ENCODE results near the gene RNF224. TPM values are rescaled to one million over a fixed set of nuclear protein-coding genes. Genes with fewer than 3 reads are reported as not detected.

The RNF224 gene
- total RNA-seq, 1 donor, result not detected

DNA sequence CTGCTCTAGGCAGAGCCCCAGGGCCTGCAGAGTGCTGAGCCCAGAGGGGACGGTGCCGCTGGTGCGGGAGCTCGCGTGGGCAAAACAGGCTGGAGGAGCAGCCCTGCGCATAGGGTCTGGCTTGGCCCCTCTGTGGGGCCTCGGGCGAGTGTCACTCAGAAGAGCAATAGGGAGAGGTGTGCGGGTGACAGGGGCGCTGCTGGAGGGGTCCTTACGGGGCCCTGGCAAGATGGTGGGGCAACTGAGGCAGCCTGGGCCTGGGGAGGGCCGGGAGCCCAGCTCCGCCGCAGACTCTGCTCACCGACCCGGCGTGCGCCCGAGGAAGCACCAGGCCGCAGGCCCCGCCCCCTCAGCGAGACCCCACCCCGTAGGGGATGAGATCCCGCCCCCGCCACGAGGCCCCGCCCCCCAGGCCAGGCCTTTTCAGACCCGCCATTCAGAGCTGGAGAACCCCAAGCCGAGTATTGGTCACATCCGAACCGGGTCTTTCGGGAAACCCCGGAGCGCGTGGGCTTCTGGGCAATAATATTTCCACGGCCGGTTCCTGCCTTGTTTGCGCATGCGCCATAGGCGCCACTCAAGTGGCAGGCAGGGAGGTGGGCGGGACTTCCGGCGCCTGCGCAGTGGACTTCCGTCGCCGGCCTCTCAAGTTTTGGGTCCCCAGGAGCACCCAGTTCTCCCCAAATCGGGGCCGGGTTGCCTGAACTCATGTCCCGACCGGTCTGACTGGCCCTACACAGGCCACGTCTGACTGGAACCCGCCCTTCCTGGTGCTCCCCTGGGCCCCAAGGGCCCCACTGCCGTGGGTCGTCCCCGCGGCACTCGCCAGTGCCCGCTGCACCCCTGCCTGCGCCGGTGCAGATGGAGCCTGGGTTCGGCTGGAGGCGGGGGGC, 4.0 kb upstream of the RNF224 start:
- H3K4me3 ChIP-seq (ENCODE audit: low read depth, low read length), result peak overlapping the region; percentile 88
- TF ChIP-seq, protein P1, sequence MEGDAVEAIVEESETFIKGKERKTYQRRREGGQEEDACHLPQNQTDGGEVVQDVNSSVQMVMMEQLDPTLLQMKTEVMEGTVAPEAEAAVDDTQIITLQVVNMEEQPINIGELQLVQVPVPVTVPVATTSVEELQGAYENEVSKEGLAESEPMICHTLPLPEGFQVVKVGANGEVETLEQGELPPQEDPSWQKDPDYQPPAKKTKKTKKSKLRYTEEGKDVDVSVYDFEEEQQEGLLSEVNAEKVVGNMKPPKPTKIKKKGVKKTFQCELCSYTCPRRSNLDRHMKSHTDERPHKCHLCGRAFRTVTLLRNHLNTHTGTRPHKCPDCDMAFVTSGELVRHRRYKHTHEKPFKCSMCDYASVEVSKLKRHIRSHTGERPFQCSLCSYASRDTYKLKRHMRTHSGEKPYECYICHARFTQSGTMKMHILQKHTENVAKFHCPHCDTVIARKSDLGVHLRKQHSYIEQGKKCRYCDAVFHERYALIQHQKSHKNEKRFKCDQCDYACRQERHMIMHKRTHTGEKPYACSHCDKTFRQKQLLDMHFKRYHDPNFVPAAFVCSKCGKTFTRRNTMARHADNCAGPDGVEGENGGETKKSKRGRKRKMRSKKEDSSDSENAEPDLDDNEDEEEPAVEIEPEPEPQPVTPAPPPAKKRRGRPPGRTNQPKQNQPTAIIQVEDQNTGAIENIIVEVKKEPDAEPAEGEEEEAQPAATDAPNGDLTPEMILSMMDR (IDR thresholded peaks at IDR 0.05; ENCODE audit: insufficient read depth, low read depth, low read length), result no peak
- peak; percentile 98 for DNase-seq (ENCODE audit: low read depth)

DNA sequence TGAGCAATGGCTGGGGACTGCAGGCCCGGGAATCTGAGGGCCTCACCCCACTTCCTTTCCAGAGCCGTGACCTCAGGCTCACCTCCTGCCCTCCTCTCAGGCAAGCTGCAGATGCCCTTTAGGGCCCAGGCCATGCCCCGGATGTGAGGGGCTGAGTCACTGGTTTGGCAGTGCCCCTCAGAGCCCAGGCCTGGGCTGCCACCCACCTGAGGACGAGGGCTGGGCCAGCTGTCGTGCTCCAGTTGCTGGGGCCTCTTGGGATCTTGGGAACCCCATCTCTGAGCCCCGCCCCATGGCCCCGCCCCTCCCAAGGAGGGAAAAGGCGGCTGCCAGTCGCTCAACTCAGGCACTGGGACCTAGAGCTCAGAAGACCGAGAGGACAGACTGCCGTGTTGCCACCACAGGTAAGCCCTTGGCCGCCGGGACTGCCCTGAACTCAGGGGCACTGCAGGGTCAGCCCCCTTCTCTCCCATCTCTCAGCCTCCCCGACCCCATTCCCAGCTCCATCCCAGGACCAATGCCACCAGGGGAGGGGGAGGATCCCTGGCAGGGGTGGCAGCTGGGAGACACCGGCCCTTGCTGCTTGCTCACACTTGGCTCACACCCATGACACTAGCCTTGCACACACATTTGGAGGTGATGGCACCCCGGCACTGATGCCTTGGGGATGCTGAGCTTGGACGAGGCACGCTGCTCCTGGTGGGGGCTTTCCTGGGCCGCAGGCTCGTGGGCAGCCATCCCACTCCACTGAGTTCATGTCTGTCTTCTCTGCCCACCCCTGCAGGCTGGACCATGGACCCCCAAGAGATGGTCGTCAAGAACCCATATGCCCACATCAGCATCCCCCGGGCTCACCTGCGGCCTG, 2.2 kb upstream of the RNF224 start, which contains the start of gene CYSRT1:
TSS of gene CYSRT1 (plus strand) at position 345 of the 865 bp plus-strand sequence. CDS start at position 793, 448 bp downstream.
- DNase-seq (ENCODE audit: low read depth), result no peak

DNA sequence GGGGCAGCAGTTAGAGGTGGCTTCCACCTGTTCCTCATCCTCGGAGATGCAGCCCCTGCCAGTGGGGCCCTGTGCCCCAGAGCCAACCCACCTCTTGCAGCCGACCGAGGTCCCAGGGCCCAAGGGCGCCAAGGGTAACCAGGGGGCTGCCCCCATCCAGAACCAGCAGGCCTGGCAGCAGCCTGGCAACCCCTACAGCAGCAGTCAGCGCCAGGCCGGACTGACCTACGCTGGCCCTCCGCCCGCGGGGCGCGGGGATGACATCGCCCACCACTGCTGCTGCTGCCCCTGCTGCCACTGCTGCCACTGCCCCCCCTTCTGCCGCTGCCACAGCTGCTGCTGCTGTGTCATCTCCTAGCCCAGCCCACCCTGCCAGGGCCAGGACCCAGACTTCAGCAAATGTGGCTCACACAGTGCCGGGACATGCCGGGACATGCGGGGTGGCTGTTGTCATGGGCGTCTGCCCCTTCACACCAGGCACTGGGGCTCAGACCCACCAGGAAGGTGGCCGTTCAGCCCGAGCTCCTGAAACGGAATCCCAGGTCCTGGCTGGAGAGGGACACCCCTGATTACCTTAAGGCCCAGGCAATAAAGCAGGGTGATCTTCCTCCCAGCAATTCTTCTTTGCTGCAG, 1.5 kb upstream of the RNF224 start:
- no peak overlapping the region for H3K4me3 ChIP-seq (ENCODE audit: low read depth, low read length)
- TF ChIP-seq, protein P1 (IDR thresholded peaks at IDR 0.05; ENCODE audit: insufficient read depth, low read depth, low read length), result no peak
- no peak for DNase-seq (ENCODE audit: low read depth)

More for the DNA sequence above, 2.2 kb upstream of the RNF224 start, which contains the start of gene CYSRT1:
- TF ChIP-seq, protein P1 (IDR thresholded peaks at IDR 0.05; ENCODE audit: insufficient read depth, low read depth, low read length), result no peak
- peak within 1 kb of the TSS; percentile 88 for H3K4me3 ChIP-seq (ENCODE audit: low read depth, low read length)

DNA sequence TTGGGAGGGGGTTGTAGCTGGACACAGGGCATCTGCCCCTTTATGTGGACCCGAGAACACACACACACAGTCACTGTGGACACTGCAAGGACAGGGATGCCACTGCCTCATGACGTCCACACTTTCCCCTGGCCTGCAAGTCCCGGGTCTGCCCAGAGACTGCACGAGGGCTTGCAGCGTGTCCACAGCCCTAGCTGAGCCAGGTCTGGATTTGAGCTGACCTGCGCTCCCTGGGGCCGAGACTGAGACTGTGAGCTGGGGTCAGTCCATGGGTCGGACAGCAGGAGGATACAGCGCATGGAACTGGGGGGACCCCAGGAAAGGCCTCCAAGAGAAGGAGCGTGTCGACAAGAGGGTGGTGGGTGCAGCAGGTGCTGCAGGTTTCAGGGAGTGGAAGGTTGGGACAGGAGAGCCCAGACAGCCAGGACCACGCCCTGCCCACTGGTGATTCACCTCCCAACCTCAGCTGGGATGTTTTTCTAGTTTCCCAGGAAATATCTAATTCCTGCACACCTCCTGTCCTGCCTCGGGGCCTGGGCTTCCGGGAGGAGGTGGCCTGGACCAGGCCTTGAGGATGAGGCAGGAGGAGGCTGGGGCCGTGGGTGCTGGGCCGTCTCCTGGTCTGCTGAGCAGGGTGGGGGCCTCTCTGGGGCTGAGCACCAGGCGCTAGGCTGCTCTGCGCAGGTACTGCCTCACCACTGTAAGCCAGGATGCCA, 806 bp upstream of the RNF224 start:
- TF ChIP-seq, protein P1 (IDR thresholded peaks at IDR 0.05; ENCODE audit: insufficient read depth, low read depth, low read length), result no peak
- no peak overlapping the region for H3K4me3 ChIP-seq (ENCODE audit: low read depth, low read length)
- no peak for DNase-seq (ENCODE audit: low read depth)

DNA sequence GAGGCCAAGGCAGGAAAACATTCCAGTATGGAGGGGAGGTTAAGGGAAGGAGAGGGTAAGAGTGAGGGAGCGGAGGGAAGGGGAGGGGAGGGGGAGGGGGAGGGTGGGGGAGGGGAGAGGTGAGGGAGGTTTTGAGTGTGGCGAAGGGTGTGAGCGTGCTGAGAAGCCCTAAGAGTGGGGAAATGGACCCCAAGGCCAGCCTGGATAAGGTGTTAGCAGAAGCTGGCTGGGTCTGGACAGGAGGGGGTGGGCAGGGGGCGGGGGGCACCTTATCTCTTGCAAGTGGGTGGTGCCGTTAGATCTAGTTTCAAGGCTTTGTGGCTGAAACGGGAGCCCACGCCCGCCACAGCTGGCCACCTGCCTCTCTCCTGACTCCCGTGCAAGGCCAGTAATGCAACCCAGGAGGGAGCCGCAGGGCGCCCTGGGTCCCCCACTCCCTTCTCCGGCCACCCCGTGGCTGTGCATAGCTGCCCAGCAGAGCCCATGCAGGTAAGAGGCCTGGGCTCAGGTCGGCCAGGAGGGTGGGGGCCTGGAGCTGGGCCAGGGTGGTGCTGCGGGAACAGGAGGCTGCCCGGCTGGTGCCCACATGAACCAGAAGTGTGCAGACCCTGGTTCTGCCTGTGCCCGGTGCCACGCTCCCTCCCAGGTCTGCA, 677 bp downstream of the RNF224 start:
- no peak overlapping the region for H3K4me3 ChIP-seq (ENCODE audit: low read depth, low read length)
- DNase-seq (ENCODE audit: low read depth), result no peak
- TF ChIP-seq, protein P1 (IDR thresholded peaks at IDR 0.05; ENCODE audit: insufficient read depth, low read depth, low read length), result no peak

Measured in fibroblast of villous mesenchyme (primary cell).